ENCODE data around the gene PDZD2.

PDZD2 gene

DNA sequence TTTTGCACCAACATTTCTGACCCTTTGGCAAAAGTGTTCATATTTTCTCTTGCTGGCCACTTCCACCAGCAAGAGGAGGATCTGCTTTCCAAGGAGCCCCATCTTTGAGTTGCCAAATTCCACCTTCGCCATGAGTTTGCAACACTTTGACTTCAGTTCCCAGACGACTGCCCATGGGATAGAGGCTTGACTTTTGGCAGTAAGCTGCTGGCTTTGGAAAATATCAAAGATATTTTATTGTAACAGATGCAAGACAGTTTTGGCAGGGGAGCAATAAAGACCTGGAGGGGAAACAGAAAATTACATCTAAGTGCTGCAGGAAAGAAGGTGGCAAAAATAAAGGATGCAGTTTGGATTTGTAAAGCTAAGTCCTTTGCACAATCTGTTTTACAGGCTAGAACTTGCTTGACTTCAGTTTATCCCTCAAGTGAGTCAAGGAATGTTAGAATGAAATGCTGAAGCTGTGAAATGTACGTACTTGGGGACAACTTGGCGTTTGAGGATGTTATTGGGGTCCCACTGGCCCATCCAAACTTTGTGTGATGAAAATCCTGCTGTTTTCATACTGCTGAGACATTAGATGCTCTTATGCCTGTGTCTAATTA lies 302.3 kb downstream of the PDZD2 start:
- H3K9me3 ChIP-seq (ENCODE audit: control insufficient read depth, insufficient read depth, low read length), result no peaks in the 10 kb centered on the region
- H3K4me1 ChIP-seq (ENCODE audit: insufficient read depth, low read length), result no peaks in the 10 kb centered on the region
- H3K36me3 ChIP-seq (ENCODE audit: insufficient read depth, low read length), result no peaks in the 10 kb centered on the region
- no peak overlapping the region for H3K9ac ChIP-seq (ENCODE audit: low read depth, low read length)

DNA sequence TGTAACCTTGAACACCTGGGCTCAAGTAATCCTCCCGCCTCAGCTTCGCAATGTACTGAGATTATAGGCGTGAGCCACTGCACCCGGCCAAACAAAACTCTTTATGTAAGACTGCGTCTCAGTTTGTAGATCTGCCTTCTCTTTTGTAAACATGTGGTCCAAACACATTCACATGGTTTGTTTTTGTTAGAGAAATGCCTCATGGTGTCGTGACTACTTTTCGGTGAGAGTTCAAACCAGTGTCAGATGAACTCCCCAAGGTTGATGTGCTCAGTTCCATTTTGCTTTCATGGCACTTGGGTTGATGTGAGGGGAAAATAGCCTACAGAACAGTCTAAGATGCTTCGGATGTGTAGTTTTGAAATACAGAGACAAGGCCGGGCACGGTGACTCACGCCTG lies 303.6 kb downstream of the PDZD2 start:
- H3K9me3 ChIP-seq (ENCODE audit: control insufficient read depth, insufficient read depth, low read length), result no peaks in the 10 kb centered on the region
- H3K9ac ChIP-seq (ENCODE audit: low read depth, low read length), result no peak overlapping the region
- no peaks in the 10 kb centered on the region for H3K36me3 ChIP-seq (ENCODE audit: insufficient read depth, low read length)
- no peaks in the 10 kb centered on the region for H3K4me1 ChIP-seq (ENCODE audit: insufficient read depth, low read length)

DNA sequence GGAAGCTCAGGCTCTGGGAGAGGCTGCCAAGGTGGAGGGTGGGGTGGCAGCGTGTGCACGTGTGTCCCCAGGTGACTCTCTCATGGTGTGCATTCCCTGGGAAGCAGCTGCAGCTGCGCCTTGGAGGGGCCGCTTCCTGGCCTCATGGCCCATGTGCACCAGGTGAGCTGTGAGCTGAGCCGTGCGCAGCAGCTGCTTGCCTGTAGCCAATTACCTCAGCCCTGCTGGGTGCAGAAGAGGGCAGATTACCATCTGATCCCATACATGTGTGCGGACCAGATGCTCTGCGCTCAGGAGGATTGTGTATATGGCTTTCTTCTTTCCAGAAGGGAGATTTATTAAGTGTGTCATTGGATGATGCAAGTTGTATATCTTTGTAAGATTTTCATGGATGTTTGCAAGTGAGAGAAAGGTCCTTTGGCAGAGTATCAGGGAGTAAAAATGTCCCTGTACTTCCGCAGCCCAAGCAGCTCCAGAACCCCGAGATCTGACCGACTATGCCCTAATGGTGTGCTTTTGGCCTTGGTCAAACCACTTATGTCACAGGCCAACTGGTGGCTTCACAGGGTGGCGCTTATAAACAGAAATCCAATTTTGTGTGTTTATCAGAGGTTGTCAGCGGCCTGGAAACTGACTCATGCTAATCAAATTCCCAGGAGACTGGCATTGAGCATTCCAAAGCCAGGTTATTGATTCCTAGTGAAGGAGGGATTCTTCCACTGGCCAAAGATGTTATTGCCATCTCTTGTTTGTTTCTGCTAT lies 305.9 kb downstream of the PDZD2 start:
- no peaks in the 10 kb centered on the region for H3K4me1 ChIP-seq (ENCODE audit: insufficient read depth, low read length)
- H3K9me3 ChIP-seq (ENCODE audit: control insufficient read depth, insufficient read depth, low read length), result no peaks in the 10 kb centered on the region
- no peak overlapping the region for H3K9ac ChIP-seq (ENCODE audit: low read depth, low read length)
- no peaks in the 10 kb centered on the region for H3K36me3 ChIP-seq (ENCODE audit: insufficient read depth, low read length)

DNA sequence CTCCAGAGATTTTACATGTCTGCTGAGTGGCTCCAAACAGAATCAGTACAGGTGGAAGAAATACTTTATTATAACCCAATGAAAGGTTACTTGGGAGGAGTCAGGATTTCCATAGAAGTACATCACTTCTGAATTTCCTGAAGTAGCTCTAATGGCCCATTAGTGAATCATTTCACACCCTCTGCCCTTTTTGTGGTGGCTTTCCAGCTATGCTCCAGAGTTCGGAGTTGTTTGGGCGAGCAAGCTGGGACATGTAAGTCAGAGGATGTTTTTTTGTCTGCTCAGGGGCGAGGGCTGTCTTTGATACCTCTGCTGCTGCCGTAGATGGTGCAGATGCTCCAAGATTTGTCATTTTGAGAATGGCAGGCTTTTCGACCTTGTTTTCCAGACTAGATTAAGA lies 309.1 kb downstream of the PDZD2 start:
- no peak overlapping the region for H3K9ac ChIP-seq (ENCODE audit: low read depth, low read length)
- H3K9me3 ChIP-seq (ENCODE audit: control insufficient read depth, insufficient read depth, low read length), result no peaks in the 10 kb centered on the region
- H3K36me3 ChIP-seq (ENCODE audit: insufficient read depth, low read length), result no peaks in the 10 kb centered on the region
- H3K4me1 ChIP-seq (ENCODE audit: insufficient read depth, low read length), result no peaks in the 10 kb centered on the region

DNA sequence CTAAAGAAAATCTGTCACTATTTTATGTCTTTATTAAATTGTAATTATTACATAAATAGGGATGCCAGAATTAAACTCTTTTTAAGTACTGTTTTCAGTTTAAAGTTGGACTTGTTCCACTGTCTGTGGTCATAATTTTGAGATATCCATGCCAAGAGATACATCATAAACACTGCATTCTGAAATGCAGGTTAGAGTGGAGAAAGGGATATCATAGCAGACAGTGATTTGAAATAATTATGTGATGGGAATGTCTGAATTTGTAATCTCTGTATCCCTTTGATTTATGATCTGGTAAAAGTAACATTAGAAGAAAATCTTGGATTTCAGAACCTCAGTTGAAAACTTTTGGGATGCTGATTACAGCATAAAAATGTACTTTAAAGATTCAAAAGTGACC lies 313.1 kb downstream of the PDZD2 start:
- Histone ChIP-seq H3K4me1 (ENCODE audit: insufficient read depth, low read length) (no peaks in the 10 kb centered on the region), H3K9me3 (ENCODE audit: control insufficient read depth, insufficient read depth, low read length) (no peaks in the 10 kb centered on the region), H3K9ac (ENCODE audit: low read depth, low read length) (no peak overlapping the region), H3K36me3 (ENCODE audit: insufficient read depth, low read length) (no peaks in the 10 kb centered on the region)

DNA sequence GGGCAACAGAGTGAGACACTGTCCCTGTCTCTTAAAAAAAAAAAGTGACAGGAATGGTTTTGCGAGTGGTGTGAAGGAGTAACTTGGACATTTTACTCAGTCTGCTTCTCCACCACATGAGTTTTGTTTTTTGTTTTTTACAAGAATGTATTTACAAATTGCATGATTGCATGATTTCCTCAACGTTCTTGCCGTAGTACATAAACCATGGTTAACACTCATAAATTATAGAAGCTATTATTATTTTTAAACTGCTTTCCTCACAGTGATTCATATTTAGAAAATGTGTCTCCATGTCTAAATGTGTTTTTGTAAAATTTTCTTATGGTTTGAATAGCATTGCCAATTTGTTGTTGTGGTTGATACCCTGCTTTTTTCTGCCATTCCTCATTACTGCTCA lies 315.2 kb downstream of the PDZD2 start:
- H3K9ac ChIP-seq (ENCODE audit: low read depth, low read length), result no peak overlapping the region
- H3K4me1 ChIP-seq (ENCODE audit: insufficient read depth, low read length), result no peaks in the 10 kb centered on the region
- H3K36me3 ChIP-seq (ENCODE audit: insufficient read depth, low read length), result no peaks in the 10 kb centered on the region
- H3K9me3 ChIP-seq (ENCODE audit: control insufficient read depth, insufficient read depth, low read length), result no peaks in the 10 kb centered on the region

DNA sequence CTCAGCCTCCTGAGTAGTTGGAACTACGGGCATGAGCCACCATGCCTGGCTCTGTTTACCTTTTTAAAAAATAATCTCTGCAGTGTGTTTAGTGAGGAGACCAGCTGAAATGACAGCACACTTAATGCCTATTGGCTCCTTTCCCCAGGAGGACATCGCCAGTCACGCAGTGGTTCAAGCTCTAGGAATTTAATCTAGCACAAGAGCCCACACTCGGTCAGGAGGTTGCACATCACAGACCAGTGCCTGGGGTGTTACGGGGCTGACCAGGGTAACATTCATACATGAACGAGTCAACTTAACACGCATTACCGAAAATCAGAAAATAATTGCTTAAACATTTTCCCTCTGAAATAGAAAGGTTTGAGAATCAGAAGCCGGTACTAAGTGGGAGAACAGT lies 318.2 kb downstream of the PDZD2 start:
- Histone ChIP-seq H3K36me3 (ENCODE audit: insufficient read depth, low read length) (no peaks in the 10 kb centered on the region), H3K9me3 (ENCODE audit: control insufficient read depth, insufficient read depth, low read length) (no peaks in the 10 kb centered on the region), H3K9ac (ENCODE audit: low read depth, low read length) (no peak overlapping the region), H3K4me1 (ENCODE audit: insufficient read depth, low read length) (no peaks in the 10 kb centered on the region)

DNA sequence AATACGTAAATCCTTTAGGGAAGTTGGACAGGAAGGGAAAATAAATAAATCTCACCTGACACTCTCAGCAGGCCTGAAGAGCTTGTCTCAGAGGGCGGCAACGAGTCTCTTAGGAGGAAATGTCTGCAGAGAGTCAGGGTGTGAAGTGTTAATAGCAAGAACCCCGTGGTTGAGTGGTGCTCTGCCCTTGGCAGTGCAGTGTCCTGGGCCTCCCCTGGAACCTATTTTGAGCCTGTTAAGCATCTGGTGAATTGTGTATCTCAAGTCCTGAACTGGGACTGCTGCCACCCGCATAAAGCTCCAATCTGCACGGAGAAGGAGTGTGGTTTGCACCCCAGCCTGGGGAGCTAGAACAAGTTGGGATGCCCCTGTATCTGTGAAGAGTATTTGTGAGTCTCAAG lies 323.4 kb downstream of the PDZD2 start:
- Histone ChIP-seq H3K4me1 (ENCODE audit: insufficient read depth, low read length) (peaks cover 12% of the 10 kb centered on the region), H3K9me3 (ENCODE audit: control insufficient read depth, insufficient read depth, low read length) (no peaks in the 10 kb centered on the region), H3K9ac (ENCODE audit: low read depth, low read length) (no peak overlapping the region), H3K36me3 (ENCODE audit: insufficient read depth, low read length) (no peaks in the 10 kb centered on the region)

DNA sequence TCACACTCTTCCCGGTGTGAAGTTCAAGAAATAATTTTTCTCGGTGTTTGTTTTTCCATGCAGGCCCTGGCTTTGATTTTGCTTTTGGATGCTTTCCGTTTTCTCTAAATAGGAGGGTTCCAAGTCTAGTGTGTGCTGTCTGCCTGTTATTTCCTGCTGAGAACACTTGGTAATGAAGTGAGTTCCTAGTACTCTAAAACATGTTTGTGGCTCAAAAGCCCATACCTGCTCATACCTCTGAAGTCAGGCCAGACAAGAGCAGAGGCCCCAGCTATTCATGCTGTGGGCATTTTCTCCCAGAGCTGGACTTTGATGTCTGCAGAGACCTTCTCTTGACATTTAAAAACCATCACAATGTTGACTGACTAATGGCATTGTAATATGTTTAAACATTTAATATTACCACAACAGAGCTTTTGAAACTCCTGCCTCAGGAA lies 324.0 kb downstream of the PDZD2 start:
- no peaks in the 10 kb centered on the region for H3K36me3 ChIP-seq (ENCODE audit: insufficient read depth, low read length)
- H3K9ac ChIP-seq (ENCODE audit: low read depth, low read length), result no peak overlapping the region
- H3K9me3 ChIP-seq (ENCODE audit: control insufficient read depth, insufficient read depth, low read length), result no peaks in the 10 kb centered on the region
- H3K4me1 ChIP-seq (ENCODE audit: insufficient read depth, low read length), result peaks cover 12% of the 10 kb centered on the region

DNA sequence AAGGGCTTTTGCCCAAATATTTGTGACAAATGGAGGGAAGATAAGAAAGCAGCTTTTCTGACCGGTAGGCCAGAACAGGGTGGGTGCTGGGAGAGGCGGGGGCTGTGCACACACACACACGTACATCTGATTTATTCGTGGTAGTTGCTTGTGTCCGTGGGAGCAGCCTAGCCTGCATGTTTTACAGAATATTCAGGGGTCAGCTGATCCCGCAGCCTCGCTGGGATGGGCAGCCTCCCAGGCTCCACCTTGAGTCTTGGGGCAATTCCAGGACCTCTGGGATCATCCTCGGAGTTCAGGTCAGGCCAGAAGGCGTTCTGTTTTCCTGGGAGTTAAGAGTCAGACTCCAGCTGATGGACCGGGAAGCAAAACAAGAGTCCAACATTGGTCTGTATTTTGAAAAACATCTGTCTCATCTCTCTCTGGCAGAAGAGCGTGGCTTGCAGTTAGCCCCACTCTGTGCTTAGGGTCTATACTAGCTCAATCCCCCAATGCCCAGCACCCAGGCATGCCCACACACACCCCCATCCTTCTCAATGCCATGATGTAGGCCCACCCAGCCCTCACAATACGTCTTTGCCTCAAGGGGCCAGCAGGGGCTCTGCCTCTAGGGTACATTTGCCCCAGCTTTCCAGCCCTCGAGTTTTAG lies 324.6 kb downstream of the PDZD2 start:
- H3K9me3 ChIP-seq (ENCODE audit: control insufficient read depth, insufficient read depth, low read length), result no peaks in the 10 kb centered on the region
- peaks cover 12% of the 10 kb centered on the region for H3K4me1 ChIP-seq (ENCODE audit: insufficient read depth, low read length)
- H3K36me3 ChIP-seq (ENCODE audit: insufficient read depth, low read length), result no peaks in the 10 kb centered on the region
- H3K9ac ChIP-seq (ENCODE audit: low read depth, low read length), result no peak overlapping the region

DNA sequence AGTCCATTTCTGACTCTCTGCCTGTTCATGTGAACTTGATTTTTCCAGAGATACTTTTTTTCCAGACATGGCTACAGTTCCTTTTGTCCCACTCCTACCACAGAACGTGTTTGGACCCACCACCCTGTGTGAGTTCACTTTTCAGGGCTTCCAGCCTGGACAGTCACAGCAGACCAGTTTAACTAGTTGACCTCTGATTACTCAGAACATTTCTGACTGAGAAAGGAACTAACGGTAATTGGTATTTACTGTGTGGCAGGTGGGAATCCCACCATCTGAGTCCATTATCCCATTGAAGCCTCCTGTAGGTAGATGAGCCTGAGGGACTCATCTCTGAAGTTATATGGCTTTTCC lies 325.1 kb downstream of the PDZD2 start:
- peaks cover 12% of the 10 kb centered on the region for H3K4me1 ChIP-seq (ENCODE audit: insufficient read depth, low read length)
- no peaks in the 10 kb centered on the region for H3K9me3 ChIP-seq (ENCODE audit: control insufficient read depth, insufficient read depth, low read length)
- H3K9ac ChIP-seq (ENCODE audit: low read depth, low read length), result no peak overlapping the region
- H3K36me3 ChIP-seq (ENCODE audit: insufficient read depth, low read length), result no peaks in the 10 kb centered on the region

DNA sequence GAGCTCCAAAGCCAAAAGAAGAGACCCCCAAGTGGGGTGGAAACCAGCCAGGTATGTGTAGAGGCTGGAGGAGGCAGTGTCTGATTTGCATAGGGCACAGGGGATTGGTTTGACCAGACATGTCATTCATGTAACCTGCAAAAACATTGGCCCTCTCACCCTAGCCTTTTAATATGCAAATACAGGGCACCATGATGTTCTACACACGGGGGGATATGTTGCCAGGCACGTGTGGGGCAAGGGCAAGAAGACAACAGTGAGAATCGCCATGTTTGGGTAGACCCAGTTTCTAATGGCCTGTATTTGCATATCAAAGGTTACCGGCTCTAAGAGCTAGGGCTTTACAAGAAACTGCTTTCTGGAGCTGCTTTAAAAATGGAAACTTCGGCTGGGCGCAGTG lies 326.3 kb downstream of the PDZD2 start:
- H3K4me1 ChIP-seq (ENCODE audit: insufficient read depth, low read length), result peaks cover 12% of the 10 kb centered on the region
- H3K36me3 ChIP-seq (ENCODE audit: insufficient read depth, low read length), result no peaks in the 10 kb centered on the region
- no peak overlapping the region for H3K9ac ChIP-seq (ENCODE audit: low read depth, low read length)
- H3K9me3 ChIP-seq (ENCODE audit: control insufficient read depth, insufficient read depth, low read length), result no peaks in the 10 kb centered on the region

DNA sequence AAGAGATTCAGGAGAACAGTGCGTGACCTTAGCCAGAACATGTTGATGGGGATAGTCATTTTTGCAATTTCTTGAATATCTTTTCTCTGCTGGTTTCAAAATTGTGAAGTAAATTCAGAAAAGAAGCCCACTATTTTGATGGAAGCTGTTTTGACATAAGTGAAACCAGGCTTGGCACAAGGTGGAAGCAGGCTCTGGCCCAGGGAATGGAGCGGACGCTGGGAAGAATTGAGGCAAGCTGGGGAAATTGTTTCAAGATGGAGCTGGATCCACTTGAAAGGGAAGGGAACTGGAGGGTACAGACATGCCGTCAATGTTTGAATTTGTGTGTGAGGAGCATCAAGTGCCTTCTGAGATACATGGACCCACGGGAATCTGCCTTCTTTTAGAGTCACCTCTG lies 328.0 kb downstream of the PDZD2 start:
- Histone ChIP-seq H3K36me3 (ENCODE audit: insufficient read depth, low read length) (no peaks in the 10 kb centered on the region), H3K4me1 (ENCODE audit: insufficient read depth, low read length) (peaks cover 12% of the 10 kb centered on the region), H3K9ac (ENCODE audit: low read depth, low read length) (no peak overlapping the region), H3K9me3 (ENCODE audit: control insufficient read depth, insufficient read depth, low read length) (no peaks in the 10 kb centered on the region)

DNA sequence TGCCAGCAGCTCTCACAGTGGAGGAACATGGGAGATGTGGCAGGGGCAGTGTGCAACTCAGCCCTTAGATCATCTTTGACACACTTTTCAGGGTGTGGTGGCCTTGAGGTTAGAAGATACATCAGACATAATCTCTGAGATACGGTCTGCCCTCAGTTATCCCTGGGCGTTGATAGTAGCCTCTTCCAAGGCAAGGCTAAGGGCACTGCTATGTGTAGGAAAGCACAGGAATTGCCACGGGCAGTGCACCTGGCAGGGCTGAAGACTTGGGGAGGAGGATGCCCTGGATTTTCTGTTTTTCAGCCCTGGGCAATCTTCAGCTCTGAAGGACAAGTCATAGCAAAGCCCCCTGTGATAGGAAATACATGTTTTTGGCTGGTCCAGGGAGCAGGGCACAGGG lies 328.5 kb downstream of the PDZD2 start:
- Histone ChIP-seq H3K36me3 (ENCODE audit: insufficient read depth, low read length) (no peaks in the 10 kb centered on the region), H3K9me3 (ENCODE audit: control insufficient read depth, insufficient read depth, low read length) (no peaks in the 10 kb centered on the region), H3K9ac (ENCODE audit: low read depth, low read length) (no peak overlapping the region), H3K4me1 (ENCODE audit: insufficient read depth, low read length) (peaks cover 12% of the 10 kb centered on the region)

DNA sequence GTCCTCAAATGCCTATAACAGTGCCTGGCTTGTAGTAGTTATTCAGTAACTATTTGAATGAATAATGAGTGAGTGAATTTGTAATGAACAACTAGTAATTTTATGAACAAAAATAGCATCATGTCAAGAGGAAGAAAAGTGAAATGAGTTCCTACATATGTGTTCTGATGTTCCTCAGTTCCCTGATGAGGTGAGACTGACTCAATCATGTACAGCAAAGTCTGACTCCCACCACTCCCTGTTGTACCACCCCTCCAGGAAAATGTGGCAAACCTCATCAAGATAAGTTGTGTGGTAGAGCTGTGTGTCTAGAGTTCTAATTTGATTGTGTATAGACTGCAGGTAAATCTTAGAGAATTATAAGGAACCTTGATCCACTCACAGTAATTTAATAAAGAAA lies 333.6 kb downstream of the PDZD2 start:
- Histone ChIP-seq H3K36me3 (ENCODE audit: insufficient read depth, low read length) (no peaks in the 10 kb centered on the region), H3K9ac (ENCODE audit: low read depth, low read length) (no peak overlapping the region), H3K9me3 (ENCODE audit: control insufficient read depth, insufficient read depth, low read length) (no peaks in the 10 kb centered on the region), H3K4me1 (ENCODE audit: insufficient read depth, low read length) (no peaks in the 10 kb centered on the region)
